Suprapubic skin (tissue), 4 donors: ENCODE measurements around the gene IL17C.

ENCODE experiments used
- EP300 ChIP-seq: sonication (generic); formaldehyde crosslinking; IDR thresholded peaks from one replicate; pipeline ENCODE4 v1.6.1; 2017; ENCODE audit warnings: antibody characterized with exemption
- POLR2A ChIP-seq, 2 donors: fragments of 450-650 bp; IDR thresholded peaks; one replicate each; pipeline ENCODE4 v1.6.1; 2017; ENCODE audit warnings: antibody characterized with exemption in 2 of 2, mild to moderate bottlenecking in 2 of 2, moderate library complexity in 2 of 2
- POLR2AphosphoS5 ChIP-seq, 3 donors: sonication (generic); formaldehyde crosslinking; IDR thresholded peaks; one replicate each; pipeline ENCODE4 v1.6.1; 2017; ENCODE audit warnings: antibody characterized with exemption in 3 of 3
- TF ChIP-seq, protein P1 (sequence below), 2 donors: fragments of 200-600 bp in 1 of 2; fragments of 450-650 bp in 1 of 2; sonication (generic) in 1 of 2; IDR thresholded peaks; one replicate each; pipeline ENCODE4 v1.5.1; 2016 to 2019; ENCODE audit warnings: antibody characterized with exemption in 2 of 2, mild to moderate bottlenecking in 1 of 2, moderate library complexity in 1 of 2

GRCh38 chr16:88671806-88672205, 33.4 kb downstream of the IL17C start:
- TF ChIP-seq, protein P1, sequence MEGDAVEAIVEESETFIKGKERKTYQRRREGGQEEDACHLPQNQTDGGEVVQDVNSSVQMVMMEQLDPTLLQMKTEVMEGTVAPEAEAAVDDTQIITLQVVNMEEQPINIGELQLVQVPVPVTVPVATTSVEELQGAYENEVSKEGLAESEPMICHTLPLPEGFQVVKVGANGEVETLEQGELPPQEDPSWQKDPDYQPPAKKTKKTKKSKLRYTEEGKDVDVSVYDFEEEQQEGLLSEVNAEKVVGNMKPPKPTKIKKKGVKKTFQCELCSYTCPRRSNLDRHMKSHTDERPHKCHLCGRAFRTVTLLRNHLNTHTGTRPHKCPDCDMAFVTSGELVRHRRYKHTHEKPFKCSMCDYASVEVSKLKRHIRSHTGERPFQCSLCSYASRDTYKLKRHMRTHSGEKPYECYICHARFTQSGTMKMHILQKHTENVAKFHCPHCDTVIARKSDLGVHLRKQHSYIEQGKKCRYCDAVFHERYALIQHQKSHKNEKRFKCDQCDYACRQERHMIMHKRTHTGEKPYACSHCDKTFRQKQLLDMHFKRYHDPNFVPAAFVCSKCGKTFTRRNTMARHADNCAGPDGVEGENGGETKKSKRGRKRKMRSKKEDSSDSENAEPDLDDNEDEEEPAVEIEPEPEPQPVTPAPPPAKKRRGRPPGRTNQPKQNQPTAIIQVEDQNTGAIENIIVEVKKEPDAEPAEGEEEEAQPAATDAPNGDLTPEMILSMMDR (IDR thresholded peaks at IDR 0.05), result no peak
- TF ChIP-seq POLR2A (IDR thresholded peaks at IDR 0.05) (no peak), POLR2AphosphoS5 (IDR thresholded peaks at IDR 0.05) (no peak), EP300 (no peak)
